Upper lobe of left lung (tissue), 4 donors: Measurements from ENCODE around the gene CD79B.

ENCODE experiments used
- CTCF ChIP-seq, 6 experiments: fragments of 450-650 bp in 4 of 6; fragments of 200-600 bp in 2 of 6; sonication (generic) in 2 of 6; IDR thresholded peaks; one replicate each; pipeline ENCODE4 v1.5.1; 2016 to 2019; ENCODE audit warnings: antibody characterized with exemption in 6 of 6
- POLR2A ChIP-seq, 4 donors: fragments of 450-650 bp; IDR thresholded peaks; one replicate each; pipeline ENCODE4 v1.5.1; 2016 to 2017; ENCODE audit warnings: antibody characterized with exemption in 4 of 4, mild to moderate bottlenecking in 2 of 4

DNA sequence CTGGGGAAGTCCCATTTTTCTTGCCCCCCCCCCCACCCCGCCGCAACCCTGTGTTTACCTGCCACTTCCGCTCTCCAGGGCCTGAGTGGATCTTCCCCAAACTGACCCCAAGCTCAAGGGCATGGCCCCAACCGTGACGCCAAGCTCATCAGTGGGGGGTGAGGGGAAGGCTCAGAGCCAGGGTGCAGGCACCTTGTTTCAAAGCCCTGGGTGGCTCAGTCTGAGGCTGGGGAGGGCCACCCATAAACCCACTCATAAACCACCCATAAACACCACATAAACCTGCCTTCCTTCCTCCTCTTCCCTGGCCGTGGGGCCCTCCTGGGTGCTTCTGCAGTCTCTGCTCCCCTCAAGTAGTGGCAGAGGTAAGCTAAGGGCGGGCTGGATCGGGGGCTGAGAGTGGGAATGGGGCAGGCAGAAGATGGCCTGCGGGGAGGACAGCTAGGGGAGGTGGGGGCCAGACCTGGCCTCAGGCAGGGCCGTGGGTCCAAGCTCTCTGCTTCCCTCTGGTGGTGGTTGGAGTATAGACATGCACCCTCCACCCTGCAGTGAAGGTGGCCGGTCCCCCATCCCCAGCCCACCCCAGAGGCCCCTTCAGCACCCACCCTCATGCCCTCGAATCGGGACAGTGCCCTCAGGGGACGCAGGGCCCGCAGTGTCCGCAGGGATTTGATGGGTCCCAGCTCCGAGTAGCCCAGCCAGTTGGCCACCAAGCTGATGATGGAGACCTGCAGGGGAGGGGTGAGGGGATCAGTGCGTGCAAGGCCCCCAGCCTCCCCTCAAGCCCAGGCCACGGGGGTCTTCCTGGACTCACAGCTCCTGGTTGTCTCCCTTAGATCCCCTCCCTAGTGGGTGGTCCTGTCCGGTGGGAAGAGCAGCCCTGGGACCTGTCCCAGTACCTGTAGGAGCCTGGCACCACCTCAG is 14.6 kb upstream of the CD79B start:
- TF ChIP-seq CTCF (IDR thresholded peaks at IDR 0.05), result peak; percentile 61 to 79 (median 74)
- no peak for TF ChIP-seq POLR2A (IDR thresholded peaks at IDR 0.05)
